Heart left ventricle (tissue), 13 donors: ENCODE data around the gene RAB4A.

Source experiments
- CTCF ChIP-seq, 12 donors: fragments of 200-600 bp; sonication (generic) in 4 of 12; IDR thresholded peaks; one replicate each; pipeline versions ENCODE4 v1.5.0 to v1.8.0; 2018 to 2022; ENCODE audit warnings: antibody characterized with exemption in 12 of 12, mild to moderate bottlenecking in 5 of 12
- POLR2A ChIP-seq, 2 donors: fragments of 450-650 bp; IDR thresholded peaks; one replicate each; pipeline ENCODE4 v1.6.1; 2017; ENCODE audit warnings: antibody characterized with exemption in 2 of 2, mild to moderate bottlenecking in 2 of 2, moderate library complexity in 2 of 2
- donor health status: ischemic (EF 13 %, LVEDD 7.1; RV severe dilation, severe dysfunction).
- donor health status: DM: no; HTN: yes; CAD: no.
- donor health status: DM: no; HTN: no; CAD: no.
- donor health status: ischemic (EF 25% LVEDD 6.9; RV normal size, moderate dysfunction).
- donor health status: ischemic (EF 25% LVEDD 5.7; RV mildly dilated, moderate dysfunction).
- donor health status: ischemic (EF 35%, LVEDD 5.7; RV mildly dilated, moderate dysfunction).
- donor health status: nonischemic (EF 11% LVEDD 7.7; RV severe dilation, severe dysfunction).
- donor health status: DM: yes; HTN: yes; CAD: no.
- donor health status: PGD.
- donor health status: ischemic (EF 29% LVEDD 5.4; RV normal size, mild dysfunction).
- donor health status: nonischemic (EF 23%, LVEDD 6.1; RV moderate dilation, normal function).

- TF ChIP-seq CTCF (IDR thresholded peaks at IDR 0.05) (peak in 10 of 12 donors; percentile 13 to 29 (median 23)), POLR2A (IDR thresholded peaks at IDR 0.05) (no peak)
These were observed 15.9 kb upstream of the RAB4A start for GRCh38 chr1:229254910-229255541.
